DND-41 (cell line): ENCODE measurements around the gene TRMT2B.

Experiments
- CTCF ChIP-seq: IDR thresholded peaks from 2 replicates; pipeline ENCODE4 v1.5.1; 2012; ENCODE audit warnings: borderline replicate concordance, low read length, moderate library complexity, mild to moderate bottlenecking; ENCODE audit not compliant: poor library complexity, severe bottlenecking; ENCODE audit errors: extremely low read depth
- EZH2 ChIP-seq: IDR thresholded peaks from 3 replicates; pipeline ENCODE4 v1.6.1; 2012; ENCODE audit warnings: borderline replicate concordance, low read depth, mild to moderate bottlenecking, moderate library complexity, low read length, inconsistent platforms; ENCODE audit not compliant: severe bottlenecking

GRCh38 chrX:100973411-100973810 lies 78.5 kb downstream of the TRMT2B start:
- TF ChIP-seq CTCF (no peak), EZH2 (no peak)
